ENCODE measurements around the gene KLC4. TPM values are rescaled to one million over a fixed set of nuclear protein-coding genes. Genes with fewer than 3 reads are reported as not detected.

The KLC4 gene
- total and polyA plus RNA-seq, 2 experiments from 2014 or later: 10.4 to 15.0 TPM

GRCh38 chr6:43123461-43124314 lies 64.3 kb downstream of the KLC4 start:
- H3K27ac ChIP-seq: peak overlapping the region; percentile 100
- H3K4me3 ChIP-seq: no peak overlapping the region
- WGBS, 2 experiments (ENCODE audit: low coverage in 1 of 2, low lambda C conversion rate in 2 of 2, missing lambda C conversion rate in 2 of 2): 19 to 20% methylated on average over 24 to 25 of the region's 25 CpGs
- H3K9ac ChIP-seq: peak overlapping the region; percentile 85
- peak overlapping the region; percentile 67 for H3K4me2 ChIP-seq (ENCODE audit: unreplicated experiment)
- peaks cover 81% of the 10 kb centered on the region for H3K79me2 ChIP-seq (ENCODE audit: insufficient read depth)
- no peaks in the 10 kb centered on the region for H3K9me3 ChIP-seq (ENCODE audit: low read depth)
- H3F3A ChIP-seq (ENCODE audit: insufficient read depth): peaks cover 53% of the 10 kb centered on the region
- H4K20me1 ChIP-seq (ENCODE audit: insufficient read depth): no peaks in the 10 kb centered on the region
- TF ChIP-seq EZH2phosphoT487 (IDR thresholded peaks at IDR 0.05; ENCODE audit: insufficient read depth, low read depth): no peak
- no peak for TF ChIP-seq EZH2 (IDR thresholded peaks at IDR 0.05; ENCODE audit: insufficient read depth, poor library complexity, severe bottlenecking)
- DNase-seq: peak; percentile 34
- H2AFZ ChIP-seq: 0 out of 2 replicates have a peak overlapping the region, but pooled peaks have one; percentile 8
- in situ Hi-C loops (cut with MboI): no loop called here
- H3K27me3 ChIP-seq (replicated peaks; ENCODE audit: insufficient read depth): no peaks in the 10 kb centered on the region
- no peaks in the 10 kb centered on the region for H3K36me3 ChIP-seq (ENCODE audit: low read depth)
- no peaks in the 10 kb centered on the region for H3K9me2 ChIP-seq (ENCODE audit: insufficient read depth)
- peaks cover 75% of the 10 kb centered on the region for H3K4me1 ChIP-seq (ENCODE audit: insufficient read depth)

DNA sequence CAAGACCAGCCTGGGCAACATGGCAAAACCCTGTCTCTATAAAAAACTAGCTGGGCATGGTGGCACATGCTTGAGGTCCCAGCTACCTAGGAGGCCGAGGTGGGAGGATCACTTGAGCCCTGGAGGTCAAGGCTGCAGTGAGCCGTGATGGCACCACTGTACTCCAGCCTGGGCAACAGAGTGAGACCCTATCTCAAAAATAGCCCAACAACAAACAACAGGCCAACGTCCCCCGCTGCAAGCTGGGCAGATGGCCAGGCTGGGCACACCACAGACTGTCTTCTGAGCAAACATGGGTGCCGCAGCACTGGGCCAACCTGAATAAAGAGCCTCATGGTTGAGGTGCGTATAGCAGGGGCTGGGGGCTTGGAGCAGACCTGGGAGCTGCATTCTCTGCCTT lies 65.0 kb downstream of the KLC4 start:
- Histone ChIP-seq H4K20me1 (ENCODE audit: insufficient read depth) (no peaks in the 10 kb centered on the region), H3K4me1 (ENCODE audit: insufficient read depth) (peaks cover 82% of the 10 kb centered on the region), H3K9me3 (ENCODE audit: low read depth) (no peaks in the 10 kb centered on the region), H3K4me3 (no peak overlapping the region), H3K4me2 (ENCODE audit: unreplicated experiment) (no peak overlapping the region), H3K36me3 (ENCODE audit: low read depth) (no peaks in the 10 kb centered on the region), H3K27me3 (replicated peaks; ENCODE audit: insufficient read depth) (no peaks in the 10 kb centered on the region), H2AFZ (no peak overlapping the region), H3K9ac (peak overlapping the region; percentile 85), H3K9me2 (ENCODE audit: insufficient read depth) (no peaks in the 10 kb centered on the region), H3K79me2 (ENCODE audit: insufficient read depth) (peaks cover 80% of the 10 kb centered on the region), H3F3A (ENCODE audit: insufficient read depth) (peaks cover 53% of the 10 kb centered on the region), H3K27ac (peak overlapping the region; percentile 100)
- DNase-seq: no peak
- in situ Hi-C loops (cut with MboI): no loop called here
- WGBS, 2 experiments (ENCODE audit: low coverage in 1 of 2, low lambda C conversion rate in 2 of 2, missing lambda C conversion rate in 2 of 2): 63 to 64% methylated on average over 6 of the region's 6 CpGs
- TF ChIP-seq EZH2 (IDR thresholded peaks at IDR 0.05; ENCODE audit: insufficient read depth, poor library complexity, severe bottlenecking) (no peak), EZH2phosphoT487 (IDR thresholded peaks at IDR 0.05; ENCODE audit: insufficient read depth, low read depth) (no peak)

Other genes with a start within 250 kb of the KLC4 start
- gene RPL7L1, start 180.0 kb upstream of the KLC4 start, total RNA-seq (2014; rRNA removed; shearing (Covaris generic)): 112 and 133 TPM in 2 replicates
- gene RPL7L1, start 180.0 kb upstream of the KLC4 start, polyA plus RNA-seq (2016; fragmentation: Nextera tagmentation; extraction: Ambion mirVana): 88.2 and 92.0 TPM in 2 replicates
- gene PTCRA, start 143.6 kb upstream of the KLC4 start, total RNA-seq (2014; rRNA removed; shearing (Covaris generic)): not detected in 2 replicates
- not detected in 2 replicates for gene PTCRA, start 143.6 kb upstream of the KLC4 start, polyA plus RNA-seq (2016; fragmentation: Nextera tagmentation; extraction: Ambion mirVana)
- 41.4 and 45.1 TPM in 2 replicates for gene CNPY3, start 130.2 kb upstream of the KLC4 start, total RNA-seq (2014; rRNA removed; shearing (Covaris generic))
- gene CNPY3, start 130.2 kb upstream of the KLC4 start, polyA plus RNA-seq (2016; fragmentation: Nextera tagmentation; extraction: Ambion mirVana): 58.6 and 63.6 TPM in 2 replicates
- not detected in 2 replicates for gene GNMT, start 98.9 kb upstream of the KLC4 start, total RNA-seq (2014; rRNA removed; shearing (Covaris generic))
- not detected in 2 replicates for gene GNMT, start 98.9 kb upstream of the KLC4 start, polyA plus RNA-seq (2016; fragmentation: Nextera tagmentation; extraction: Ambion mirVana)
- 44.2 and 51.1 TPM in 2 replicates for gene PEX6, start 80.5 kb upstream of the KLC4 start, total RNA-seq (2014; rRNA removed; shearing (Covaris generic))
- gene PEX6, start 80.5 kb upstream of the KLC4 start, polyA plus RNA-seq (2016; fragmentation: Nextera tagmentation; extraction: Ambion mirVana): 12.5 and 12.7 TPM in 2 replicates
- 39.1 and 42.7 TPM in 2 replicates for gene PPP2R5D, start 75.1 kb upstream of the KLC4 start, total RNA-seq (2014; rRNA removed; shearing (Covaris generic))
- 40.7 and 41.4 TPM in 2 replicates for gene PPP2R5D, start 75.1 kb upstream of the KLC4 start, polyA plus RNA-seq (2016; fragmentation: Nextera tagmentation; extraction: Ambion mirVana)
- gene MEA1, start 45.7 kb upstream of the KLC4 start, total RNA-seq (2014; rRNA removed; shearing (Covaris generic)): 83.1 and 100 TPM in 2 replicates
- gene MEA1, start 45.7 kb upstream of the KLC4 start, polyA plus RNA-seq (2016; fragmentation: Nextera tagmentation; extraction: Ambion mirVana): 171 and 175 TPM in 2 replicates
- 124 and 129 TPM in 2 replicates for gene KLHDC3, start 45.4 kb upstream of the KLC4 start, total RNA-seq (2014; rRNA removed; shearing (Covaris generic))
- 94.3 and 95.4 TPM in 2 replicates for gene KLHDC3, start 45.4 kb upstream of the KLC4 start, polyA plus RNA-seq (2016; fragmentation: Nextera tagmentation; extraction: Ambion mirVana)
- 45.0 and 58.3 TPM in 2 replicates for gene RRP36, start 38.0 kb upstream of the KLC4 start, total RNA-seq (2014; rRNA removed; shearing (Covaris generic))
- 71.6 and 74.3 TPM in 2 replicates for gene RRP36, start 38.0 kb upstream of the KLC4 start, polyA plus RNA-seq (2016; fragmentation: Nextera tagmentation; extraction: Ambion mirVana)
- gene CUL7, start 5.8 kb upstream of the KLC4 start, total RNA-seq (2014; rRNA removed; shearing (Covaris generic)): 50.1 and 54.1 TPM in 2 replicates
- 21.8 and 23.7 TPM in 2 replicates for gene CUL7, start 5.8 kb upstream of the KLC4 start, polyA plus RNA-seq (2016; fragmentation: Nextera tagmentation; extraction: Ambion mirVana)
- gene MRPL2, start 197 bp upstream of the KLC4 start, total RNA-seq (2014; rRNA removed; shearing (Covaris generic)): 18.5 and 19.7 TPM in 2 replicates
- gene MRPL2, start 197 bp upstream of the KLC4 start, polyA plus RNA-seq (2016; fragmentation: Nextera tagmentation; extraction: Ambion mirVana): 71.9 and 78.0 TPM in 2 replicates
- gene PTK7, start 16.7 kb downstream of the KLC4 start, total RNA-seq (2014; rRNA removed; shearing (Covaris generic)): 146 and 162 TPM in 2 replicates
- 110 and 113 TPM in 2 replicates for gene PTK7, start 16.7 kb downstream of the KLC4 start, polyA plus RNA-seq (2016; fragmentation: Nextera tagmentation; extraction: Ambion mirVana)
- gene SRF, start 111.6 kb downstream of the KLC4 start, total RNA-seq (2014; rRNA removed; shearing (Covaris generic)): 23.5 and 29.6 TPM in 2 replicates
- 3.3 TPM in 2 replicates for gene SRF, start 111.6 kb downstream of the KLC4 start, polyA plus RNA-seq (2016; fragmentation: Nextera tagmentation; extraction: Ambion mirVana)
- gene CUL9, start 122.6 kb downstream of the KLC4 start, total RNA-seq (2014; rRNA removed; shearing (Covaris generic)): 15.0 and 26.1 TPM in 2 replicates
- gene CUL9, start 122.6 kb downstream of the KLC4 start, polyA plus RNA-seq (2016; fragmentation: Nextera tagmentation; extraction: Ambion mirVana): 8.5 and 8.6 TPM in 2 replicates
- 61.2 and 94.8 TPM in 2 replicates for gene DNPH1, start 169.8 kb downstream of the KLC4 start, total RNA-seq (2014; rRNA removed; shearing (Covaris generic))
- 90.2 and 93.6 TPM in 2 replicates for gene DNPH1, start 169.8 kb downstream of the KLC4 start, polyA plus RNA-seq (2016; fragmentation: Nextera tagmentation; extraction: Ambion mirVana)
- gene TTBK1, start 183.8 kb downstream of the KLC4 start, total RNA-seq (2014; rRNA removed; shearing (Covaris generic)): not detected in 2 replicates
- not detected in 2 replicates for gene TTBK1, start 183.8 kb downstream of the KLC4 start, polyA plus RNA-seq (2016; fragmentation: Nextera tagmentation; extraction: Ambion mirVana)
- gene SLC22A7, start 238.6 kb downstream of the KLC4 start, total RNA-seq (2014; rRNA removed; shearing (Covaris generic)): not detected in 2 replicates
- gene SLC22A7, start 238.6 kb downstream of the KLC4 start, polyA plus RNA-seq (2016; fragmentation: Nextera tagmentation; extraction: Ambion mirVana): not detected in 2 replicates
- gene CRIP3, start 249.2 kb downstream of the KLC4 start, total RNA-seq (2014; rRNA removed; shearing (Covaris generic)): not detected in 2 replicates
- 0.39 TPM in 1 of 2 replicates, not detected in the other for gene CRIP3, start 249.2 kb downstream of the KLC4 start, polyA plus RNA-seq (2016; fragmentation: Nextera tagmentation; extraction: Ambion mirVana)